ENCODE measurements around the gene CRYGC.
"Not testable (repeated sequence)": the region's sequence is repeated elsewhere in the genome, so short reads cannot be mapped to it uniquely, and the experiment has no call there.

The CRYGC gene

DNA sequence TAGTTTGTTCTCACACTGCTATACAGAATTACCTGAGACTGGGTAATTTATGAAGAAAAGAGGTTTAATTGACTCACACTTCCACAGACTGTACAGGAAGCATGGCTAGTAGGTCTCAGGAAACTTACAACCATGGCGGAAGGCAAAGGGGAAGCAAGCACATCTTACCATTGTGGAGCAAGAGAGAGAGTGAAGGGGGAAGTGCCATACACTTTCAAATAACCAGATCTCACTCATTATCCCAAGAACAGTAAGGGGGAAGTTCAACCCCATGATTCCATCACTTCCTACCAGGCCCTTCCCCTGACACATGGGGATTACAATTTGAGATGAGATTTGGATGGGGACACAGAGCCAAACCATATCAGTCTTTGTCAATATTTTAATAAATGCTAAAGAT is 21.3 kb upstream of the CRYGC start:
- H3K27me3 ChIP-seq (ENCODE audit: control insufficient read depth, insufficient read depth, low read length), result no peaks in the 10 kb centered on the region
- H3K4me3 ChIP-seq (ENCODE audit: low read depth, low read length), result no peak overlapping the region
- no peak overlapping the region for H3K27ac ChIP-seq (ENCODE audit: low read depth, low read length)
- H3K9ac ChIP-seq (ENCODE audit: low read length), result no peak overlapping the region
- H3K4me1 ChIP-seq (ENCODE audit: control insufficient read depth, insufficient read depth, low read length), result peaks cover 4% of the 10 kb centered on the region; the same call in 1 of the 2 replicates
- H3K36me3 ChIP-seq (ENCODE audit: control insufficient read depth, insufficient read depth, low read length), result no peaks in the 10 kb centered on the region
- H3K9me3 ChIP-seq (ENCODE audit: control insufficient read depth, insufficient read depth, low read depth, low read length), result peaks cover 12% of the 10 kb centered on the region; the same call in 1 of the 2 replicates

GRCh38 chr2:208150094-208150493 is 20.5 kb upstream of the CRYGC start:
- H3K9me3 ChIP-seq (ENCODE audit: control insufficient read depth, insufficient read depth, low read depth, low read length), result peaks cover 12% of the 10 kb centered on the region; the same call in 1 of the 2 replicates
- H3K9ac ChIP-seq (ENCODE audit: low read length), result no peak overlapping the region
- no peak overlapping the region for H3K27ac ChIP-seq (ENCODE audit: low read depth, low read length)
- H3K36me3 ChIP-seq (ENCODE audit: control insufficient read depth, insufficient read depth, low read length), result no peaks in the 10 kb centered on the region
- no peak overlapping the region for H3K4me3 ChIP-seq (ENCODE audit: low read depth, low read length)
- no peaks in the 10 kb centered on the region for H3K27me3 ChIP-seq (ENCODE audit: control insufficient read depth, insufficient read depth, low read length)
- H3K4me1 ChIP-seq (ENCODE audit: control insufficient read depth, insufficient read depth, low read length), result peaks cover 6% of the 10 kb centered on the region; the same call in 1 of the 2 replicates

GRCh38 chr2:208148803-208149202 is 19.2 kb upstream of the CRYGC start:
- Histone ChIP-seq H3K27me3 (ENCODE audit: control insufficient read depth, insufficient read depth, low read length) (no peaks in the 10 kb centered on the region), H3K9ac (ENCODE audit: low read length) (no peak overlapping the region), H3K4me1 (ENCODE audit: control insufficient read depth, insufficient read depth, low read length) (peaks cover 6% of the 10 kb centered on the region; the same call in 1 of the 2 replicates), H3K36me3 (ENCODE audit: control insufficient read depth, insufficient read depth, low read length) (no peaks in the 10 kb centered on the region), H3K9me3 (ENCODE audit: control insufficient read depth, insufficient read depth, low read depth, low read length) (peaks cover 12% of the 10 kb centered on the region; the same call in 1 of the 2 replicates), H3K27ac (ENCODE audit: low read depth, low read length) (no peak overlapping the region), H3K4me3 (ENCODE audit: low read depth, low read length) (no peak overlapping the region)

DNA sequence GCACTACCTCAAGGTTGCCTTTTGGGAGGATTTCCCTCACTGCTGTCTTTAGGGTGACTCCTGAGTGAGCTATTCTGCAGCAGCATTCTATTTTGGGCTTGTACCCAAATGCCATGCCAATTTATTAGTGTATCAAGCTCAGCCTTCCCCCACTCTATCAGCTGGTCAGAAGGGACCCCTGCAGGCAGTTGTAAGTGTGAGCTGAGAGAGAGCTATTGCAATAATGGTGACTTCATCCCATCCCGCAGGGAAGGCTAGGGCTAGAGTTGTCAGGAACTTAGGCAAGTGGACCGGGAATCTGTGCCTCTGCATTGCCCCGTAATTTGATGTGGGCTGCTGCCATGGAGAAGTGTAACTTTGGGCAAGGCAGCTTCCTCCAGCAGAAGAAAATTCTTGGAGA is 18.1 kb upstream of the CRYGC start:
- peaks cover 11% of the 10 kb centered on the region for H3K4me1 ChIP-seq (ENCODE audit: control insufficient read depth, insufficient read depth, low read length)
- no peak overlapping the region for H3K4me3 ChIP-seq (ENCODE audit: low read depth, low read length)
- peaks cover 14% of the 10 kb centered on the region; the same call in 1 of the 2 replicates for H3K9me3 ChIP-seq (ENCODE audit: control insufficient read depth, insufficient read depth, low read depth, low read length)
- no peaks in the 10 kb centered on the region for H3K36me3 ChIP-seq (ENCODE audit: control insufficient read depth, insufficient read depth, low read length)
- H3K27me3 ChIP-seq (ENCODE audit: control insufficient read depth, insufficient read depth, low read length), result no peaks in the 10 kb centered on the region
- H3K27ac ChIP-seq (ENCODE audit: low read depth, low read length), result no peak overlapping the region
- no peak overlapping the region for H3K9ac ChIP-seq (ENCODE audit: low read length)

- H3K4me3 ChIP-seq (ENCODE audit: low read depth, low read length), result no peak overlapping the region
- no peak overlapping the region for H3K27ac ChIP-seq (ENCODE audit: low read depth, low read length)
- H3K9me3 ChIP-seq (ENCODE audit: control insufficient read depth, insufficient read depth, low read depth, low read length), result peaks cover 13% of the 10 kb centered on the region; the same call in 1 of the 2 replicates
- no peak overlapping the region for H3K9ac ChIP-seq (ENCODE audit: low read length)
- no peaks in the 10 kb centered on the region for H3K36me3 ChIP-seq (ENCODE audit: control insufficient read depth, insufficient read depth, low read length)
- peaks cover 18% of the 10 kb centered on the region for H3K4me1 ChIP-seq (ENCODE audit: control insufficient read depth, insufficient read depth, low read length)
- no peaks in the 10 kb centered on the region for H3K27me3 ChIP-seq (ENCODE audit: control insufficient read depth, insufficient read depth, low read length)
Observed at GRCh38 chr2:208147008-208147407, 17.4 kb upstream of the CRYGC start.

- H3K27me3 ChIP-seq (ENCODE audit: control insufficient read depth, insufficient read depth, low read length), result no peaks in the 10 kb centered on the region
- H3K9me3 ChIP-seq (ENCODE audit: control insufficient read depth, insufficient read depth, low read depth, low read length), result peaks cover 5% of the 10 kb centered on the region; the same call in 1 of the 2 replicates
- no peaks in the 10 kb centered on the region for H3K36me3 ChIP-seq (ENCODE audit: control insufficient read depth, insufficient read depth, low read length)
- H3K27ac ChIP-seq (ENCODE audit: low read depth, low read length), result no peak within 1 kb of the TSS
- H3K9ac ChIP-seq (ENCODE audit: low read length), result no peak within 1 kb of the TSS
- peaks cover 19% of the 10 kb centered on the region for H3K4me1 ChIP-seq (ENCODE audit: control insufficient read depth, insufficient read depth, low read length)
- no peak within 1 kb of the TSS for H3K4me3 ChIP-seq (ENCODE audit: low read depth, low read length)
Observed at GRCh38 chr2:208146006-208146405, 16.4 kb upstream of the CRYGC start, which contains the start of gene CRYGB. CRYGB (minus strand) TSS chr2:208146158; CDS start chr2:208146120, 38 bp downstream.

- H3K9me3 ChIP-seq (ENCODE audit: control insufficient read depth, insufficient read depth, low read depth, low read length), result peaks cover 18% of the 10 kb centered on the region
- H3K9ac ChIP-seq (ENCODE audit: low read length), result peak overlapping the region; percentile 82
- peak overlapping the region; percentile 91 for H3K27ac ChIP-seq (ENCODE audit: low read depth, low read length)
Observed at GRCh38 chr2:208142925-208143799, 13.5 kb upstream of the CRYGC start.

GRCh38 chr2:208142240-208142924 is 12.8 kb upstream of the CRYGC start:
- Histone ChIP-seq H3K36me3 (ENCODE audit: control insufficient read depth, insufficient read depth, low read length) (no peaks in the 10 kb centered on the region), H3K4me1 (ENCODE audit: control insufficient read depth, insufficient read depth, low read length) (peaks cover 19% of the 10 kb centered on the region), H3K9ac (ENCODE audit: low read length) (peak overlapping the region; percentile 82), H3K27me3 (ENCODE audit: control insufficient read depth, insufficient read depth, low read length) (no peaks in the 10 kb centered on the region), H3K4me3 (ENCODE audit: low read depth, low read length) (peak overlapping the region; percentile 25; the same call in 1 of the 2 replicates), H3K9me3 (ENCODE audit: control insufficient read depth, insufficient read depth, low read depth, low read length) (peaks cover 26% of the 10 kb centered on the region), H3K27ac (ENCODE audit: low read depth, low read length) (peak overlapping the region; percentile 91)

More at GRCh38 chr2:208142925-208143799, 13.5 kb upstream of the CRYGC start:
- Histone ChIP-seq H3K36me3 (ENCODE audit: control insufficient read depth, insufficient read depth, low read length) (no peaks in the 10 kb centered on the region), H3K4me1 (ENCODE audit: control insufficient read depth, insufficient read depth, low read length) (peaks cover 19% of the 10 kb centered on the region), H3K4me3 (ENCODE audit: low read depth, low read length) (peak overlapping the region; percentile 25; the same call in 1 of the 2 replicates), H3K27me3 (ENCODE audit: control insufficient read depth, insufficient read depth, low read length) (no peaks in the 10 kb centered on the region)

- Histone ChIP-seq H3K4me1 (ENCODE audit: control insufficient read depth, insufficient read depth, low read length) (peaks cover 13% of the 10 kb centered on the region), H3K9ac (ENCODE audit: low read length) (no peak overlapping the region)
Observed at GRCh38 chr2:208139447-208139846, 9.8 kb upstream of the CRYGC start.

GRCh38 chr2:208138334-208138733 is 8.7 kb upstream of the CRYGC start:
- H3K9me3 ChIP-seq (ENCODE audit: control insufficient read depth, insufficient read depth, low read depth, low read length), result peaks cover 30% of the 10 kb centered on the region
- H3K9ac ChIP-seq (ENCODE audit: low read length); H3K4me3 ChIP-seq (ENCODE audit: low read depth, low read length); H3K36me3 ChIP-seq (ENCODE audit: control insufficient read depth, insufficient read depth, low read length); H3K27ac ChIP-seq (ENCODE audit: low read depth, low read length); H3K27me3 ChIP-seq (ENCODE audit: control insufficient read depth, insufficient read depth, low read length): not testable (repeated sequence)
- peaks cover 13% of the 10 kb centered on the region for H3K4me1 ChIP-seq (ENCODE audit: control insufficient read depth, insufficient read depth, low read length)

More at GRCh38 chr2:208139447-208139846, 9.8 kb upstream of the CRYGC start:
- H3K27ac ChIP-seq (ENCODE audit: low read depth, low read length), result no peak overlapping the region
- H3K36me3 ChIP-seq (ENCODE audit: control insufficient read depth, insufficient read depth, low read length), result no peaks in the 10 kb centered on the region
- peaks cover 33% of the 10 kb centered on the region for H3K9me3 ChIP-seq (ENCODE audit: control insufficient read depth, insufficient read depth, low read depth, low read length)
- no peak overlapping the region for H3K4me3 ChIP-seq (ENCODE audit: low read depth, low read length)
- H3K27me3 ChIP-seq (ENCODE audit: control insufficient read depth, insufficient read depth, low read length), result no peaks in the 10 kb centered on the region

GRCh38 chr2:208136716-208137094 is 7.1 kb upstream of the CRYGC start:
- no peaks in the 10 kb centered on the region for H3K4me1 ChIP-seq (ENCODE audit: control insufficient read depth, insufficient read depth, low read length)
- no peak overlapping the region for H3K9ac ChIP-seq (ENCODE audit: low read length)
- H3K36me3 ChIP-seq (ENCODE audit: control insufficient read depth, insufficient read depth, low read length), result no peaks in the 10 kb centered on the region
- no peak overlapping the region for H3K4me3 ChIP-seq (ENCODE audit: low read depth, low read length)
- H3K9me3 ChIP-seq (ENCODE audit: control insufficient read depth, insufficient read depth, low read depth, low read length), result peaks cover 30% of the 10 kb centered on the region
- no peak overlapping the region for H3K27ac ChIP-seq (ENCODE audit: low read depth, low read length)
- H3K27me3 ChIP-seq (ENCODE audit: control insufficient read depth, insufficient read depth, low read length), result no peaks in the 10 kb centered on the region

Data from HUES6 (cell line).